ENCODE data around the gene FARS2. TPM values are rescaled to one million over a fixed set of nuclear protein-coding genes. Genes with fewer than 3 reads are reported as not detected.

The FARS2 gene
- total RNA-seq, 5 donors from 2014 or later (not counting 1 experiment from before 2014, with no cell fraction given) = 17.9 to 24.2 (median 20.3) TPM

- Mint-ChIP-seq H3K27ac (no peak overlapping the region), H3K4me3 (no peak overlapping the region), H3K4me1 (peaks cover 0 to 5% (median 0%) of the 10 kb centered on the region in 3 donors), H3K9me3 (peaks cover 3 to 4% (median 3%) of the 10 kb centered on the region in 3 donors), H3K27me3 (no peaks in the 10 kb centered on the region), H3K36me3 (peaks cover 35% of the 10 kb centered on the region)
- Histone ChIP-seq H3K4me3 (ENCODE audit: control insufficient read depth in 1 of 2, extremely low read depth in 1 of 2, low read length in 1 of 2) (no peak overlapping the region), H3K36me3 (ENCODE audit: control insufficient read depth in 2 of 2, extremely low read depth in 1 of 2, insufficient read depth in 1 of 2, low read length in 1 of 2) (peaks cover 3 to 4% of the 10 kb centered on the region in 2 donors), H3K4me1 (ENCODE audit: control insufficient read depth in 1 of 2, extremely low read depth in 1 of 2, insufficient read depth in 2 of 2, low read length in 2 of 2) (no peaks in the 10 kb centered on the region), H3K27me3 (replicated peaks in 1 of 2; ENCODE audit: control insufficient read depth in 2 of 2, extremely low read depth in 1 of 2, insufficient read depth in 2 of 2, low read length in 1 of 2) (no peaks in the 10 kb centered on the region), H3K27ac (ENCODE audit: low read length) (no peak overlapping the region), H3K9me3 (no peaks in the 10 kb centered on the region)
- DNase-seq (no peak), ATAC-seq (replicated peaks in 1 of 4) (no peak)
- 100% methylated on average over 4 of the region's 7 CpGs for WGBS (ENCODE audit: insufficient coverage)
- ChIA-PET POLR2A (no interaction called here), CTCF (no interaction called here)
Measured at GRCh38 chr6:5412663-5413062, 151.3 kb downstream of the FARS2 start.

- H3K27me3 ChIP-seq (replicated peaks in 1 of 2; ENCODE audit: control insufficient read depth in 2 of 2, extremely low read depth in 1 of 2, insufficient read depth in 2 of 2, low read length in 1 of 2) = no peaks in the 10 kb centered on the region
- peaks cover 43% of the 10 kb centered on the region for H3K36me3 Mint-ChIP-seq
- WGBS (ENCODE audit: insufficient coverage) = 100% methylated on average over 3 of the region's 4 CpGs
- DNase-seq (no peak), ATAC-seq (replicated peaks in 1 of 4) (no peak)
- ChIA-PET POLR2A (no interaction called here), CTCF (no interaction called here)
- no peak overlapping the region for H3K27ac Mint-ChIP-seq
- H3K36me3 ChIP-seq (ENCODE audit: control insufficient read depth in 2 of 2, extremely low read depth in 1 of 2, insufficient read depth in 1 of 2, low read length in 1 of 2) = no peaks in the 10 kb centered on the region
- H3K4me1 Mint-ChIP-seq = peaks cover 0 to 6% (median 0%) of the 10 kb centered on the region in 3 donors
- no peak overlapping the region for H3K4me3 Mint-ChIP-seq
- H3K9me3 ChIP-seq = no peaks in the 10 kb centered on the region
- no peaks in the 10 kb centered on the region for H3K4me1 ChIP-seq (ENCODE audit: control insufficient read depth in 1 of 2, extremely low read depth in 1 of 2, insufficient read depth in 2 of 2, low read length in 2 of 2)
- no peak overlapping the region for H3K27ac ChIP-seq (ENCODE audit: low read length)
- H3K27me3 Mint-ChIP-seq = no peaks in the 10 kb centered on the region
- peaks cover 4 to 6% (median 5%) of the 10 kb centered on the region in 3 donors for H3K9me3 Mint-ChIP-seq
- H3K4me3 ChIP-seq (ENCODE audit: control insufficient read depth in 1 of 2, extremely low read depth in 1 of 2, low read length in 1 of 2) = no peak overlapping the region
Measured at GRCh38 chr6:5416250-5416649, 154.9 kb downstream of the FARS2 start.

GRCh38 chr6:5422321-5422915 lies 161.1 kb downstream of the FARS2 start:
- Mint-ChIP-seq H3K4me3 (no peak overlapping the region), H3K9me3 (peaks cover 2 to 5% (median 5%) of the 10 kb centered on the region in 3 donors), H3K36me3 (peaks cover 46% of the 10 kb centered on the region), H3K4me1 (peaks cover 16 to 37% (median 23%) of the 10 kb centered on the region in 3 donors), H3K27ac (no peak overlapping the region), H3K27me3 (no peaks in the 10 kb centered on the region)
- H3K4me1 ChIP-seq (ENCODE audit: control insufficient read depth in 1 of 2, extremely low read depth in 1 of 2, insufficient read depth in 2 of 2, low read length in 2 of 2) = peaks cover 0 to 4% of the 10 kb centered on the region in 2 experiments
- ATAC-seq (replicated peaks in 1 of 4) (no peak), DNase-seq (peak in 2 of 35 experiments; percentile 2 to 22)
- H3K9me3 ChIP-seq = no peaks in the 10 kb centered on the region
- H3K27ac ChIP-seq (ENCODE audit: low read length) = no peak overlapping the region
- no peak overlapping the region for H3K4me3 ChIP-seq (ENCODE audit: control insufficient read depth in 1 of 2, extremely low read depth in 1 of 2, low read length in 1 of 2)
- H3K27me3 ChIP-seq (replicated peaks in 1 of 2; ENCODE audit: control insufficient read depth in 2 of 2, extremely low read depth in 1 of 2, insufficient read depth in 2 of 2, low read length in 1 of 2) = no peaks in the 10 kb centered on the region
- ChIA-PET CTCF (no interaction called here), POLR2A (no interaction called here)
- no peaks in the 10 kb centered on the region for H3K36me3 ChIP-seq (ENCODE audit: control insufficient read depth in 2 of 2, extremely low read depth in 1 of 2, insufficient read depth in 1 of 2, low read length in 1 of 2)
- 67% methylated on average over 1 of the region's 5 CpGs for WGBS (ENCODE audit: insufficient coverage)

DNA sequence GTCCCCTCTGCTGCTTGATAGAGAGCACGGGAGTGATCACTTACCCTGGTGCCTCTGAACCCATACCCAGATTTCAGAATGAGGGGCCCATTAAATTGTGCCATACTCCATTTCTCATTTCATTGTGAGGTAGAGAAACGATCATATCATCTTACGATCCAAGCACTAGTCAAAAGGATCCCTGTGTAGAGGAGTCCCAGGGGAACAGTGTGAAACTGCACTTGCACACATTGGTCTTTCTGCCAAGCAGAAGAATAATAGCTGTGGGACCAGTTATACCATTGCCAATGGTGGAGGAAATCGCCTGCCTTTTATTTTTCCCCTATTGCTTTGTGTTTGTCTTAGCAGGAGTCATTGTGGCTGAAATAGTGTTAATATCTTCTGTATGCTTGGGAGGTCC lies 161.9 kb downstream of the FARS2 start:
- no peak overlapping the region for H3K27ac Mint-ChIP-seq
- CTCF ChIA-PET = interaction anchor here in 1 of 2 donors (0.6 kb wide), 1 partner anchor 21 kb away, joined by 4 read pairs; no protein-coding TSS in a partner anchor

DNA sequence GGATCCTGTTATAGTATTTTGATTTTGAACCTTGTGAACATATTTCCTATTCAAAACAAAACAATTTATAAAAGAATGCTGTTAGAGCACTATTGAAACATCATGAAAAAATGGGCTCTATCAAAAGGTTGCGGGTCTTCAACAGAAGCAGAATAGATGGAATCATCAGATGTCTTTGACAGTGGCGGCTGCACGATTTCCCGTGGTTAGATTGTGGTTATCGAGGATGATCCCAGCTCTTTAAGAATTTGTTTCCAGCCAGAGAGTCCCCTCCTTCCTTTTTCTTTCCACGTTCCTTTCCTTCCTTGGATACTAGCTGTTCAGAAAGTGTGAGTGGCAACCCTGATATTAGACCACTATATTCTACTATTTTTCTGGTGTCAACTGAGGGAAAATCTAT lies 163.4 kb downstream of the FARS2 start:
- Histone ChIP-seq H3K4me3 (ENCODE audit: control insufficient read depth in 1 of 2, extremely low read depth in 1 of 2, low read length in 1 of 2) (no peak overlapping the region), H3K4me1 (ENCODE audit: control insufficient read depth in 1 of 2, extremely low read depth in 1 of 2, insufficient read depth in 2 of 2, low read length in 2 of 2) (peaks cover 0 to 7% of the 10 kb centered on the region in 2 experiments), H3K27ac (ENCODE audit: low read length) (no peak overlapping the region), H3K9me3 (no peaks in the 10 kb centered on the region), H3K27me3 (replicated peaks in 1 of 2; ENCODE audit: control insufficient read depth in 2 of 2, extremely low read depth in 1 of 2, insufficient read depth in 2 of 2, low read length in 1 of 2) (no peaks in the 10 kb centered on the region), H3K36me3 (ENCODE audit: control insufficient read depth in 2 of 2, extremely low read depth in 1 of 2, insufficient read depth in 1 of 2, low read length in 1 of 2) (no peaks in the 10 kb centered on the region)
- ChIA-PET POLR2A (no interaction called here), CTCF (no interaction called here)
- Mint-ChIP-seq H3K4me1 (peaks cover 16 to 36% (median 25%) of the 10 kb centered on the region in 3 donors), H3K27ac (no peak overlapping the region), H3K9me3 (no peaks in the 10 kb centered on the region), H3K36me3 (peaks cover 35% of the 10 kb centered on the region), H3K27me3 (no peaks in the 10 kb centered on the region), H3K4me3 (no peak overlapping the region)
- ATAC-seq (replicated peaks in 1 of 4) (no peak), DNase-seq (no peak)
- 85% methylated on average over 2 of the region's 6 CpGs for WGBS (ENCODE audit: insufficient coverage)

More for the DNA sequence above, 161.9 kb downstream of the FARS2 start:
- 100% methylated on average over 1 of the region's 4 CpGs for WGBS (ENCODE audit: insufficient coverage)
- no peaks in the 10 kb centered on the region for H3K36me3 ChIP-seq (ENCODE audit: control insufficient read depth in 2 of 2, extremely low read depth in 1 of 2, insufficient read depth in 1 of 2, low read length in 1 of 2)
- H3K4me1 ChIP-seq (ENCODE audit: control insufficient read depth in 1 of 2, extremely low read depth in 1 of 2, insufficient read depth in 2 of 2, low read length in 2 of 2) = peaks cover 0 to 7% of the 10 kb centered on the region in 2 experiments
- Mint-ChIP-seq H3K4me3 (no peak overlapping the region), H3K27me3 (no peaks in the 10 kb centered on the region), H3K36me3 (peaks cover 46% of the 10 kb centered on the region), H3K9me3 (no peaks in the 10 kb centered on the region), H3K4me1 (peaks cover 16 to 36% (median 25%) of the 10 kb centered on the region in 3 donors)
- H3K4me3 ChIP-seq (ENCODE audit: control insufficient read depth in 1 of 2, extremely low read depth in 1 of 2, low read length in 1 of 2) = no peak overlapping the region
- POLR2A ChIA-PET = no interaction called here
- no peak overlapping the region for H3K27ac ChIP-seq (ENCODE audit: low read length)
- H3K27me3 ChIP-seq (replicated peaks in 1 of 2; ENCODE audit: control insufficient read depth in 2 of 2, extremely low read depth in 1 of 2, insufficient read depth in 2 of 2, low read length in 1 of 2) = no peaks in the 10 kb centered on the region
- DNase-seq (no peak), ATAC-seq (replicated peaks in 1 of 4) (no peak)
- no peaks in the 10 kb centered on the region for H3K9me3 ChIP-seq

- Histone ChIP-seq H3K36me3 (ENCODE audit: control insufficient read depth in 2 of 2, extremely low read depth in 1 of 2, insufficient read depth in 1 of 2, low read length in 1 of 2) (no peaks in the 10 kb centered on the region), H3K27ac (ENCODE audit: low read length) (no peak overlapping the region), H3K4me3 (ENCODE audit: control insufficient read depth in 1 of 2, extremely low read depth in 1 of 2, low read length in 1 of 2) (no peak overlapping the region), H3K4me1 (ENCODE audit: control insufficient read depth in 1 of 2, extremely low read depth in 1 of 2, insufficient read depth in 2 of 2, low read length in 2 of 2) (peaks cover 0 to 7% of the 10 kb centered on the region in 2 experiments), H3K9me3 (no peaks in the 10 kb centered on the region), H3K27me3 (replicated peaks in 1 of 2; ENCODE audit: control insufficient read depth in 2 of 2, extremely low read depth in 1 of 2, insufficient read depth in 2 of 2, low read length in 1 of 2) (no peaks in the 10 kb centered on the region)
- POLR2A ChIA-PET = no interaction called here
- CTCF ChIA-PET = no interaction called here
- Mint-ChIP-seq H3K4me3 (no peak overlapping the region), H3K4me1 (peaks cover 16 to 36% (median 25%) of the 10 kb centered on the region in 3 donors), H3K9me3 (no peaks in the 10 kb centered on the region), H3K36me3 (peaks cover 30% of the 10 kb centered on the region), H3K27ac (no peak overlapping the region), H3K27me3 (no peaks in the 10 kb centered on the region)
- no CpG with 5 or more reads among the region's 7 CpGs for WGBS (ENCODE audit: insufficient coverage)
- ATAC-seq (replicated peaks in 1 of 4) (no peak), DNase-seq (no peak)
Measured at GRCh38 chr6:5425267-5425666, 164.0 kb downstream of the FARS2 start.
